Measurements from ENCODE around the gene SEC14L3. TPM values are rescaled to one million over a fixed set of nuclear protein-coding genes. Genes with fewer than 3 reads are reported as not detected.

Gene SEC14L3
- polyA plus RNA-seq, 12 donors: not detected

DNA sequence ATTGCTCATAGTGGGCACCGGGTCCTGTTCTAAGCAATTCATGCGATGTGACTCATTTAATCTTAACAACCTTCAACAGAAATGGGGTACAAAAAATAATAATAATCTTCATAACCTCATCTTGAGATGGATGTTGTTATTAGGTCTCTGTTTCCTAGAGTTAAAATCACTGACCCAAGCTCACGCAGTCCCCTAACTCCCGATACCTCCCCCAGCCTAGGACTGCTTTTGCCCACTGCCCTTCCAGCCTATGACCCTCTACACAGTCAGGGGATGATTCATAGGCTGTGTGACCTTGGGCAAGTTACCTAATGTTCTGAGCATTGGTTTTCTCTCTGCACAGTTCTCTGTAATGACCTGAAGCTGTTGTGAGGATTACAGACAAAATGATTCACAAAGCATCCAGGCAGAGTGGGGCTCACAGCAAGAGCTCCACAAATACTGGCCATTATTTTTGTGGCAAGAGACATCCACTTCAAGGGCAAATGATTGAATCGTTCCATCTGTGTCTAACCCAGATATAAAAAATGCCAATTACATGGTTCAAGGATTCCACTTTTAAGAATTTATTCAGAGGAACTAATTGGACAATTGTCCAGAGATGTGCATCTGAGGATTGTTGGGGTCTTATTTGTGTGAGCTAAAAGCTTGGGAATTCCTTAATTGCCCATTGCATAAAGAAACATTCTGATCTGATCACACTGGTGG, 26.2 kb downstream of the SEC14L3 start:
- no peak for DNase-seq

DNA sequence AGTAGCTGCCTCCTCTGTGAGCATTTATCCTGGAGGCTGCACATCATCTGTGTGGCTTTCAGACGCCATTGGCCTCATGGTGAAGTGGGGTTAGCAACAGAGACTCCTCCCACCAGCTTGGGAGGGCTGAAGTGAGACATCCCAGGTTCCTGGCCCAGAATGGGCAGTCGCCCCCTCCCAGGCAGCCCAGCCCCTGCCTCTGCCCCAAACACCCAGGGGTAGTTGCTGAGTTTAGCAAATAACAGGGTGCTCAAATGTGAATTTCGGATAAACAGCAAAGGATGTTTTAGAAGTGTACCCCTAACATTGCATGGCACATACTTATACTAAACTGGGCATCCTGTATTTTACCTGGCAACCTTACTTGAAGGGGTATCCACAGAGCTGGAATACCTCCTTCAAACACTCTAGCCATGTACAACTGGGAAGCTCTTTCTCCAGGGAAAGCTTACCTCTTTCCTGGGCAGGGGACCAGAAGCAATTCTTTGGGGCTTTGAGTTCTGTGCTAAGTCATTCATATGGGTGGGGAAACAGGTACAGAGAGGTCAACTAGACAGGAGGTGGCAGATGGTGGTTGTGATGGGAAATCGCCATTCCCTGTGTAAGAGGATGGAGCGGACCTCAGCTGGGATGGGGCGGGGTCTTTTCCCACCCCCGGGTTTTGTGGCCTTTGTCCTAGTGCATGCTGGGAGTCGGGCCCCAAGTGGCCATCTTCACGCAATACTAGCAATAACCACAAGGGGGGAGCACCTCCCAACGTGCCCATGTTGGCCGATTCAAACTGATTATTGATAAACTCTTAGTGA, 27.0 kb downstream of the SEC14L3 start:
- peak; percentile 22 for DNase-seq

DNA sequence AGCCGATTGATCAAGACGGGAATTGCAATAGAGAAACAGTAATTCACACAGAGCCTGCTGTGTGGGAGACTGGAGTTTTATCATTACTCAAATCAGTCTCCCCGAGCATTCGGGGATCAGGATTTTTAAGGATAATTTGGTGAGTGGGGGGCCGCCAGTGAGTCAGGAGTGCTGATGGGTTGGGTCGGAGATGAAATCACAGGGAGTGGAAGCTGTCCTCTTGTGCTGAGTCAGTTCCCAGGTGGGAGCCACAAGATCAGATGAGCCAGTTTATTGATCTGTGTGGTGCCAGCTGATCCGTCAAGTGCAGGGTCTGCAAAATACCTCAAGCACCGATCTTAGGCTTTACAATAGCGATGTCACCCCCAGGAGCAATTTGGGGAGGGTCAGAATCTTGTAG, 30.7 kb downstream of the SEC14L3 start:
- no peak for DNase-seq

DNA sequence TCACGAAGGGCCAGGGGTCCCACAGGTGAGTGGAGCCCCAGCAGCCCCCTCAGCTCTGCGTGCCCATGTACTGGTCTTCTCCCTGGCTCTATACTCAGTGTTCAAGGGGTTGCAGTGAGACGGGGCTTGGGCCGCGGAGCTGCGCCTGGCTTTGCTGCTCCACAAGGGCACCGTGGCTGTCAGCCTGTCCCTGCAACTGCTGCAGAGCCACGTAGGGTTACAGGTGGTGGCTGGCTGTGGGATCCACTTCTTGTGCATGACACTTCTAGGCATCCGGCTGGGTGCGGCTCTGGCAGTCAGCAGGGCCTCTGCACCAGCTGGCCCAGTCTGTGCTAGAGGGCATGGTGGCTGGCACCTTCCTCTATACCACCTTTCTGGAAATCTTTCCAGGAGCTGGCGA, 32.0 kb downstream of the SEC14L3 start:
- no peak for DNase-seq

DNA sequence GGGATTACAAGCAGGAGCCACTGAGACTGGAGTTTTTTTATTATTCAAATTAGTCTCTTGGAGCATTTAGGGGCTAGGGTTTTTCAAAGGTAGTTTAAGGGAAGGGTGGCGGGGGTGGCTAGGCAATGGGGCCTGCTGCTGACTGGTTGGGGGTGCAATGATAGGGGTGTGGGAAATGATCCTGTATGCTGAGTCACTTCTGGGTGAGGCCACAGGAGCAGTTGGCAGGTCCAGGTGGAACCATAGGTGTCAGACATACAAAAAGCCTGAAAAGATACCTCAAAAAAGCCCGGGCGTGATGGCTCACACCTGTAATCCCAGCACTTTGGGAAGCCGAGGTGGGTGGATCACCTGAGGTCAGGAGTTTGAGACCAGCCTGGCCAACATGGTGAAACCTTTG, 32.6 kb downstream of the SEC14L3 start:
- DNase-seq: no peak

DNA sequence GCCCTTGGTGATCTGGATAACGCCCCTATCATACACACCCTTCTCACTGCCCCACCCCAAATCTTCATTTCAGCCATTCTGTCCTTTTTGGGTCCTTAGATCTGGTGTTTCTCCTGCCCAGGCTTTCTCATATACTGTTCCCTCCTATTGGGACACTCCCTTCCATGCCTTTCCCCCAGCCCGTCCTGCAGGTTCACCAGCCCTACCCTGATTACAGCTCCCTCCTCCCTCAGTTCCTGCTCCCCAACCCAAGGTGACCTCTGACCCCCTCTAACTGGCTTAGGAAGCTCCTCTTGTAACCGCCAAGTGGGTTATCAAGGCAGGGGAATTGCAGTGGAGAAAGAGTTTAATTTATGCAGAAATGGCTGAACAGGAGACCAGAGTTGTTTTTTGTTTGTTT, 33.3 kb downstream of the SEC14L3 start:
- no peak for DNase-seq

DNA sequence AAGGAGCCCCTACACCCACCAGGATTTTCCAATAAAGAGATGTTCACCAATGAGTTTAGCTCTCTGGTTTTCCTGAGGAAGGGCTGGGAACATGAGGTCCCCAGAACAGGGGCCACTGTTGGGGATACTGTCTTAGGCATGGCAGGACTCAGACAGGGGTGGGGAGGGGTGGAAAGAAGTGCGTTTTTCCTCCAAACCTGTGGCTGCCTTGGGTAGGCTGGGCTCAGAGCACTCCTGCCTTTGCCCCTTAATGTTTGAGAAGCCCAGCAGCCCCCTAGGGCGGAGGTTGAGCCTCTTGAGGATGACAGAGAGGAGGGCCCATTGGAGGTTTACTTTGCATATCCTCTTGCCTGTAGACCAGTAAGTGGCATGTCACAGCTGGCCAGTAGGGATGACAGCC, 35.6 kb downstream of the SEC14L3 start:
- DNase-seq: no peak

DNA sequence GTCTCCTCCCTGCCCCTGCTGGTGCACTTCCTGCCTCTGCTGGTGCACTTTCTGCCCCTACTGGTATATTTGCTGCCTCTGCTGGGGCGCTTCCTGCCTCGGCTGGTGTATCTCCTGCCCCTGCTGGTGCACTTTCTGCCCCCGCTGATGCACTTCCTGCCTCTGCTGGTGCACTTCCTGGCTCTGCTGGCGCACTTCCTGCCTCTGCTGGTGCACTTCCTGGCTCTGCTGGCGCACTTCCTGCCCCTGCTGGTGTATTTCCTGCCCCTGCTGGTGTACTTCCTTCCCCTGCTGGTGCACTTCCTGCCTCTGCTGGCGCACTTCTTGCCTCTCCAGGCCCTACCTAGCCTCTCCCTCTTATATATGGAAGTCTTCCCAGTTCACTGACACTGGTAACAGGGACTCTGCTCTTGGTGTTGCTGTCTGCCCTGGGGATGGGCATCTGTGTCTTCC, 36.1 kb downstream of the SEC14L3 start:
- no peak for DNase-seq

DNA sequence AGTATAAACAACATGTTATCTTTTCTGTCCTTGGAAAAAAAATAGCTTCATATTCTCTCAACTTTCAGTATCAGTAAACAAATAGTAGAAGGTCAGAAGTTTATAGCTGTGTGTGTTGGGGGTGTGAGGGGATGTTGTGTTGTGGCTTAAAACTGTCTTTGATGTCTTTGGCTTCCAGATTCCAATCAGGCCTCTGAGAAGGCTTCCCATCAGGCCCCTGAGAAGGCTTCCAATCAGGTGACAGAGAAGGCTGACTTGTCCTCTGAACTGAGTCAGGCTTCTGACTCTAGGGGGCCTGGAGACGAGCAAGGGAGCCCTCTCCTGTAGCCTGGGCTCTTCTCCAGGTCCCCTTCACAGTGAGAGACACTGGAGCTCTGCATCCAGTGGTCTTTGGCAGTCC, 37.0 kb downstream of the SEC14L3 start:
- no peak for DNase-seq

DNA sequence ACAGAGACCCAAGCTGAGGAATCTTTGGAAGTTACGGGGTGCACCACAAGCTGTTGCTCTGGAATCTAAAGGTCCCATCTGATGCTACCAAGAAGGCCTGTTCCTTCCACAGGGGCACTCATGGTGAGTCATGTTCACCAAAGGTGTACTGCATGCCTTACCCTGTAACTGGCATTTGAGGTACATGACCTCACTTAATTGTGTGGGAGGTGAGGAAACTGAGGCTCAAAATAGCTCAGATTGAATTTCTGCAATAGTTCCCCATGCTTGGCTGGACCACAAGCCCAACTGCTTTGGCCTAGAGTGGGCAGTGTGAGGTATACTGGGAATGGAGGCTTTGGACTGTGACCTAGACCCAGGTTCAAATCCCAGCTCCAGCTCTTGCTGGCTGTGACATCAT, 38.0 kb downstream of the SEC14L3 start:
- no peak for DNase-seq

DNA sequence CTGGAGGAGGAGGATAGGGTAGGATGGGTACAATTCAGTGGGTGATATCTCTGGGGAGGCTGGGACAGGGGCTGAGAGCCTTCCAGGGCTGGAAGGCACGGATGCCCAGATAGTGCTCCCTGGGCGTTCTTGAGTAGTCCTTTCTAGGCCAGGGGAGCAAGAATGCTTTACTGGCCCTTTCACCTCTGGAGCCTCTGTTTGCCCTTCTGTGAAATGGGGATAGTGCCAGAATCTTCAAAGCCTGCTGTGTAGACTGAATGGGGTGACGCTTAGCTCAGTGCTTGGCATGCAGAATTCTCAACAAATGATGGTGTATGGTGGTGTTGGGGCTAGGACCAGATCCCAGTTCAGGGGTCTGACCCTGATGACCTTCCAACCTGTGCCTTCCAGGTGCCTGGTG, 38.6 kb downstream of the SEC14L3 start:
- no peak for DNase-seq

DNA sequence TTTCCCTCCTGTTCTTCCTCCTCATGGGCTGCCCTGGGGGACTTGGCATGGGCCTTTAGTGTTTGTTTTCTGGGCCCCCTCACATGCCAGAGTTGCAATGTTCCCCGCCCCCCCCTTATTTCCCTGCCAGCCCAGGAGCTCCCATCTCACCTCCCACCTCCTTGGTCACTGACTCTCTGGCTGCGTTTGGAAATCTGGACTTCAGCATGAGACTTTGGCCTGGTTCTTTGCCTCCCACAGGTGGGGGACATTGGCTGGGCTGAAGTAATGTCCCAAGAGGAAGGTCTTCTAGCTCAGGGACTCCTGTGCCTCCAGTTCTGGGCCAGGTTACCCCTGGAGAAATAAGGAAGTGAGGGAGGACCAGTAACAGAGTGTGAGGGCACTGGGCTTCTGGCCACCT, 39.3 kb downstream of the SEC14L3 start:
- no peak for DNase-seq

DNA sequence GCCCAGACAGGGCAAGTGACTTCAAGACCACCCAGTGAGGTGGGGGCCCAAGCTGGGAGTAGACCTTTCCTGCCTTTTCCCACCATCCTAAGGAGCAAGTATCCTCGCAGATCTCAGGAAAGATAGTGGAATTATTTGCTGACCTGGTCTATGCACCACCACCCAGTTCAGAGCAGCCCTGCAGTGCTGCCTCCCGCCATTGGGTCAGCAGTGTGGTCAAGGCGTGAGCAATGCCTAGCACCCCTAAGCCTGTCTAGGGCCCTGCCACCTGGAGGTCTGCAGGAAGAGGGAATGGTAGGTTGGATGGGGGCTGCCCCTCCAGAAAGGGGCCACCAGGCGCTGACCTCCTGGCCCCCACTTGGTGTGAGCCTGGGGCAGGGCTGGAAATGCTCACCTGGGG, 39.7 kb downstream of the SEC14L3 start:
- no peak for DNase-seq

DNA sequence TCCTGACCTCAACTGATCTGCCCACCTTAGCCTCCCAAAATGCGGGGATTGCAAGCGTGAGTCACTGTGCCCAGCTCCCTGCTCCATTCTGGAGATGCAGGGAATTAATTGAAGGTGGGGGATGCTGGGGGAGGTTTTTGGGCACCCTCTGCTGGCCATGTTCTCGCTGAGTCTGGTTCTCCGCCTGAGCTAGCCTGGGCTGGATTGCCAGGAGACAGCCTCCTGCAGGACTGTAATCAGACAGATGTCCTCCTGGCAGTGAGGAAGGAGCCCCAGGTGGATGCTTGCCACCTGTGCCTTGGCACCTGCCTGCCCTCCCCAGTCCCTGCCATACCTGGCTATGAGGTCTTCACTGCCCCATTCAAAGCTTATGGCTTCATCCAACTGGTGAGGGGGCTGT, 40.9 kb downstream of the SEC14L3 start:
- DNase-seq: no peak

DNA sequence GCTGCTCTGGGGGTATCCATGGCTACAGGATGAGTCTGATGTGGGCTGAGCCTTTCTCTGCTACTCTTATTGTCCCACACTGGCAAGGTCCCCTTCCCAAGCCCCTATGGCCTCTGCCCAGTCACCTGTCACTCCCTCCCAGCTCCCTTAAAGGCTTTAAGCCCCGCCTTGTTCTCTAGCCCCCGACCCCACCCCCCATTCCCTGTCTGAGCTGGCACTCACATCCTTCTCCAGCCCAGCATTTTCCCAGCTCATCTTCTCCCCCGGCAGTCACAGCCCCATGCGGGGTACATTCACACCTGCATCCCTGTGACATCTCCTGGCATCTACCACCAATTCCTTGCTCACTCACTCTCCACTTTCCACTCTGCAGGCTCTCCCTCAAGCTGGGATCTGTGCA, 41.9 kb downstream of the SEC14L3 start:
- DNase-seq: no peak

DNA sequence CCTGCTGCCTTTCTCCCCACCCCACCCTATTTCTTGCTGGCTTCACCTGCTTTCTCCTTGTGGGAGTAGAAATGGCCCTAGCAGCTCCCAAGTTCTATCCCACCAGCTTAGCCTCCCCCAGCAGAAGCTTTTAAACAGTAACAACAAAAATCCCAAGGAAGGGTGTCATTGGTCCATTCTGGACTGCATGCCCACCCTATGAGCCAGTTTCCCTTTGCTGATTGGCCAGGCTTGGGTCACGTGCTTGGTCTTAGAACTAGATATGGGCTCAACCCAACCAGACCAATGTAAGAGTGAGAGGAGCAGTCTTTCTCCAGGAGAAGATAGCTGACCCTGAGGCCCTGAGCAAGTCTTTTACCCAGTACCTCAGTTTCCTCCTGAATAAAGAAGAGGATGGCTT, 43.9 kb downstream of the SEC14L3 start:
- DNase-seq: no peak

DNA sequence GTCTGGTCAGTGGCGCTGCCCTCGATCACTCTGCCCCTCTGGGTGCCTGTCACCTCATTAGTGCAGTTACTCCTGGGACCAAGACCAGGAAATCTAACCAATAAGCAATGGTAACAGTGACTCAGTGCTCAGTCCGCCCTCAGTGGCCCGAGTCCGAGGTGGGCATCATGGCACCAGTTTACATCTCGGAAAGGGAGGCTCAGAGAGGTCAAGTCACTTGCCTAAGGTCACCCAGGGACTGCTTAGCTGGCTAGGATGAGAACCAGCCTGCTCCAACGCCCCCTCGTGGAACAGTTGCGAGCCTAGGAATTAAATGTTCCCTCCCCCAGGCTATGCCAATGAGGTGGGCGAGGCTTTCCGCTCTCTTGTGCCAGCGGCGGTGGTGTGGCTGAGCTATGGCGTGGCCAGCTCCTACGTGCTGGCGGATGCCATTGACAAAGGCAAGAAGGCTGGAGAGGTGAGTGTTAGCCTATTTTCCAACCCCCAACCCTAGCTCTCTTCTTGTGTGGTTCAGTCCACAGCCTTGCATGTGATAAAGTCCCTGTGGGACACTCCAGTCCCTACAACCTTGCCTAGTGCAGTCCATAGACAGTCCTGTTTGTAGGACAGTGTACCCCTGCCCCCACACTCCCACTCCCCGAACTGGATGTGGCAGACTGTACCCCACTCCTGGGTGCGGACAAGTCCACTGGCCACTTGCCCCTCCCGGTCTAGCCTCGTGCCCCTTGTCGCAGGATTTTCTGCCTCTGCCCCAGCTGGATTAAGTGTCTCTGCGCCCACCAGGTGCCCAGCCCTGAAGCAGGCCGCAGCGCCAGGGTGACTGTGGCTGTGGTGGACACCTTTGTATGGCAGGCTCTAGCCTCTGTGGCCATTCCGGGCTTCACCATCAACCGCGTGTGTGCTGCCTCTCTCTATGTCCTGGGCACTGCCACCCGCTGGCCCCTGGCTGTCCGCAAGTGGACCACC, 45.1 kb downstream of the SEC14L3 start:
- DNase-seq: peak; percentile 60

DNA sequence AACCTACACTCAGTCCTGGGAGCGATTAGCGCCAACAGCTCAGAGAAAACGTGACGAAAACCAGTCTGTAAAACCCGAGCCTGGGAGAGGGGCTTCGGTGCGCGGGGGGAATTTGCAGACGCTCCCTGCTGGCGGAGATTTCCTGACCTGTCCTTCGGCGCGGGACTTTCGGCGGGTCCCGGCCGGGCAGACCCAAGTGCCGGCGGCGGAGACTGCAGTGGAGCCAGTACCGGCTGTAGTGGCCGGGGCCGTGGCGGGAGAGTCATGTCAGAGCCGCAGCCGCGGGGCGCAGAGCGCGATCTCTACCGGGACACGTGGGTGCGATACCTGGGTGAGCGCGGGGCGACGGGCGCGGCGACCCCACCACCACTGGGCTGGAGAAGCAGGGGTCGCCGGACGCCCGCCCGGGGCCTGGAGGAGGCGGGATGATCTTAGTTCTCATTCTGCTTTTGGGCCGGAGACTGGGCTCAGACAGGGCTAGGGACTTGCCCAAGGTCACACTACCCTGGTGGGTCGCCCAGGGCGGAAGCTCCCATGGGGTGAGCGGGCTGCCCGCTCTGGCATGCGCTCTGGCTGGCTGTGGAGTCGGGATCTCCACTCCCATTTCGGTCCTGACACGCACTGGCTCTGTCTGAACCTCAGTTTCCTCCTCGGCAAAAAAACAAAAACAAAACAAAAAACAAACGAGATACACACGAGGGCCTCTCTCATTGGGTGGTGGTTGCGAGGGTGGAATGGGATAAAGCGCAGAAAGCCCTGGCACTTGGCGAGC, 46.0 kb downstream of the SEC14L3 start, which contains the start of gene MTFP1:
Gene MTFP1, plus strand, starts transcription at position 153 of the 772 bp plus-strand sequence. Its CDS starts 112 bp downstream, at position 265.
- peak; percentile 65 for DNase-seq

DNA sequence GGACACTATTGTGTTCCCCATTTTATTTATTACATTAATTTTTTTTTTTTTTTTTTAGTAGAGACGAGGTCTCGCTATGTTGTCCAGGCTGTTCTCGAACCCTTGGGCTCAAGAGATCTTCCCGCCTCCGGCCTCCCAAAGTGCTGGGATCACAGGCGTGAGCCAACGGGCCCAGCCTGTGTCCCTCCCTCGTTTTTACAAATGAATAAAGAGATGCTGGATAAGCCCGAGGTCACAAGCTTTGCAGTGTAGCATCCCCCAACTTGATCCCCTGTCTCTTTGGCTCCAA, 46.5 kb downstream of the SEC14L3 start:
- no peak for DNase-seq

DNA sequence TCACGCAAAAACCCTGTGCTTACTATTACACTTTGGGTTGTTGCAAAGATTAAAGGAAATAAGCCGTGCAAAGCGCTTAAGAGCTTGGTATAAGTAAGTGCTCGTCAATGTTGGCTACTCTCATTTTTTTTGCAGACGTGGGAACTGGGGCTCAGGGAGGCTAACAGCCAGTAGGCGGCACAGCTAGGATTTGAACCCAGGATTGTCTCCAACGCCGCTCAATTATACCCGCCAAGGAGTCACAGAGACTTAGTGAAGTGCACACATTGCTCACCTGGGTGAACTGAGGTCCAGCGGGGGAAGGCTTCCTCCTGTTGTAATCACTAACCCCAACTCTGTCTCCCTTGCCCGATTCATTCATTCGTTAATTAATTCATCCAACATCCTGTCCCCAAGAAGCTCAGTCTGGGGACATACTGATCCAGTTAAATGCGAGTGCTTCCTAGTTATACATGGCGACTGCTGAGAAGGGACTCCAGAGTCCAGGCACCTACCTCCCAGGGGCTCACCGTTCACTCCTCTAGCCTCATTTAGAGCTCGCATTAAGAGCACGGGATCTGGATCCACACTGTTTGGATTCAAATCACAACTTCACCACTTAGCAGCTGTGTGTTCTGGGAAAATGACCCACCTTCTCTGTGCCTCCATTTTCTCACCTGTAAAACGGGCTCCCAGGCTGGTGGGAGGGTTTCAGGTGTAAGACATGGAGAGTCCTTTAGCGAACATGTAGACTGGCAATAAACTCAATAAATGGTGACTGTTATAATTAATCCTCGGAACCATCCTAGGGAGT, 47.1 kb downstream of the SEC14L3 start:
- no peak for DNase-seq
